Measurements from ENCODE around the gene AZI2. TPM values are rescaled to one million over a fixed set of nuclear protein-coding genes. Genes with fewer than 3 reads are reported as not detected.
A peak's percentile ranks its signal among the peaks of the same experiment; 100 is the strongest.

Gene AZI2
- total RNA-seq, 1 donor, result 82.0 TPM

DNA sequence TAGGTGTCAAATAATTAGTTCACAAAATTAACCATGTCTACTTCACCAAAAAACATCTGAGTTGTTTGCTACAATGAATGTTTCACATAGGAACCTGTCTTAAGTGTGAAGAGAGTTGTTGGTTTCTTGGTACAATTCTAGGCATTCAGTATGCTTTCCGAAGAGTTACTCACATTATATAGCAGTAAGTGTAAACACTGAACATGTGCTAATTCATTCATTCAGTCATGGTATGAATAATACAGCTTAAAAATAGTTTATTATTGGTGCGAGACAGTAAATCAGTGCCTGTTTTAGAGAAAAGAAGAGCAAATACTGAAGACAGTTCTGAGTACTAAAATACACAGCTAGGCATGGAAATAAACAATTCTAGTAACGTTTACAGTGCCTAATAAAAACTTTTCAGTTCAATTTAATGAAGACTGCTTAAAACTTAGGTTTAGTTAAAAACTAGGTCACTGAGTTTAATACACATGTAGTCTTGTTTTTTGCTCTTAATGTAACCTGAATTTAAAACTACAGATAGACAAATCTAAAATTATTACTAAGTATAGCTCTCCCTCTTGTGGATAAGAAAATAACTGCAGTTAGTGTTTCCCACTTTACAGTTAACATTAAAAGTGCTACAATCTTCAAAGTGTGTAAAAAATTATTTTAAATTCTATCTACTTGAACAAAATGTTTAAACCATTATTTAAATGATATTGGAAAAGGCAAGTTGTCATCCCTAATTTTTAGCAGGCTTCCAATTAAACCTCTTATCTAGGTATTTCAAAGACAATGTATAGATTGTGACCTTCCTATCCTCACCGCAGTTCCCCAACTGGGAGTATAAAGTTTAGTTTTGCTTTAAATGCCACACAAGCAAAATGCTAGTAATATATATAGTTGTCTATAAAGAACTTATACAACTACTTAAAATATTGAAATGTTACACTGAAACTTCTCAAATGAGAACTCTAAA lies 20.2 kb downstream of the AZI2 start:
- TF ChIP-seq, protein P1, sequence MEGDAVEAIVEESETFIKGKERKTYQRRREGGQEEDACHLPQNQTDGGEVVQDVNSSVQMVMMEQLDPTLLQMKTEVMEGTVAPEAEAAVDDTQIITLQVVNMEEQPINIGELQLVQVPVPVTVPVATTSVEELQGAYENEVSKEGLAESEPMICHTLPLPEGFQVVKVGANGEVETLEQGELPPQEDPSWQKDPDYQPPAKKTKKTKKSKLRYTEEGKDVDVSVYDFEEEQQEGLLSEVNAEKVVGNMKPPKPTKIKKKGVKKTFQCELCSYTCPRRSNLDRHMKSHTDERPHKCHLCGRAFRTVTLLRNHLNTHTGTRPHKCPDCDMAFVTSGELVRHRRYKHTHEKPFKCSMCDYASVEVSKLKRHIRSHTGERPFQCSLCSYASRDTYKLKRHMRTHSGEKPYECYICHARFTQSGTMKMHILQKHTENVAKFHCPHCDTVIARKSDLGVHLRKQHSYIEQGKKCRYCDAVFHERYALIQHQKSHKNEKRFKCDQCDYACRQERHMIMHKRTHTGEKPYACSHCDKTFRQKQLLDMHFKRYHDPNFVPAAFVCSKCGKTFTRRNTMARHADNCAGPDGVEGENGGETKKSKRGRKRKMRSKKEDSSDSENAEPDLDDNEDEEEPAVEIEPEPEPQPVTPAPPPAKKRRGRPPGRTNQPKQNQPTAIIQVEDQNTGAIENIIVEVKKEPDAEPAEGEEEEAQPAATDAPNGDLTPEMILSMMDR (IDR thresholded peaks at IDR 0.05; ENCODE audit: insufficient read depth, low read length), result peak; percentile 58
- peak; percentile 59 for DNase-seq (ENCODE audit: low read depth)
- no peak overlapping the region for H3K4me3 ChIP-seq (ENCODE audit: low read depth, low read length)

DNA sequence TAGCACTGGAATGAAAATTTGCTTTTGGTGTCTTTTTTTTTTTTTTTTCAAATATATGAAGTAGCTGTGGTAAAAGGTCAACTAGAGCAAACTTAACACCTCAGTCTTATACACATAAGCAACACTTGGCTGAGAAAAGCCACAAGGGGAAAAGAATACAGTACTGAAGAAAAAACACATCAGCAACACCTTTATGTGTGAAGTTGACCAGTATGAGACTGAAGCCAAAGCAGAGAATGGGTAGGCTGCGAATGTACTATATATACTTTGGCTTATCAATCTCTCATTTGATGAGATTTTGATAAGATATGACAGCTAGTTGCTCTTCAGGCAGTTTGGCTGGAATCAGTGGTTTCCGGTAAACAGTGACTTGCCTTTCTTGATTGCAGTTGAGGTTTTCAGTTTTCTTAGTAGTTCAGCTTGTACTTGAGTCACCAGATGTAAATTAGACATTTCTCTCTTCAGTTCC lies 22.1 kb downstream of the AZI2 start:
- TF ChIP-seq, protein P1 (IDR thresholded peaks at IDR 0.05; ENCODE audit: insufficient read depth, low read length), result no peak
- DNase-seq (ENCODE audit: low read depth), result no peak

DNA sequence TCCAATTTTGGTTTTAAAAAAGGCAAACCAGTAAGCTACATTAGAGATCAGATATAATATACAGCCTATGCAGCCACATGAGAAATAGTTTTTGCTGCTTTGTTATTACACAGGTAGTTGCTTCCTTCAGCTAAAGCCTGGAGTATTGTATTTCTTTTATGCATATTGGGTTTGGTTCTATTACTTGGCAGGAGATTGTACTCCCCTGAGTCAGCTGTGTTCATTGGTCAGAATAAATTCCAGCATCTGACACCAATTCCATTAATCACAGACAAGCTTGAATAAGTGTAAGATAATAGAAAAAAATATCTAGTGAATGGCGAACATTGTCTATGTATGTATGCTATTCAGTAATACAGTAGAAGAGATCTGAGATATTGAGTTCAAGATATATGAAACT lies 26.2 kb downstream of the AZI2 start:
- peak; percentile 71 for DNase-seq (ENCODE audit: low read depth)
- H3K4me3 ChIP-seq (ENCODE audit: low read depth, low read length), result no peak overlapping the region
- TF ChIP-seq, protein P1 (IDR thresholded peaks at IDR 0.05; ENCODE audit: insufficient read depth, low read length), result no peak

More for the DNA sequence above, 22.1 kb downstream of the AZI2 start:
- no peak overlapping the region for H3K4me3 ChIP-seq (ENCODE audit: low read depth, low read length)

DNA sequence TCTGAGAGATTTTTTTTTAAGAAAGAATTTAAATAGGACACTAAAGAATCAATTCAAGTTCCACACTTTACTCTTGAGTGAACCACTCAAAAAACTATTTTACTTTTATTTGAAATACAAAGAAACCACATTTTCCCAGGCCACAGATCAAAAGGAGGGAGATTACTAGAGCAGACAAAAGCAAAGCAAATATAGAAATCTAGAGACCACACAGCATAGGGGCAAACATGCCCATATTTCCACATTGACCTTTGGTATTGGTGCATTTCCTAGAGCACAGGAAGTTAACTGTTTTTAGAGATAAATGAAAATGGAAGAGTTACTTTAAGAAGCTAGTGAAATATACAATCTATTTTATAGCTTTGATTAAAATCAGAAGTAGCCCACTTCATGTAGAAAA lies 27.6 kb downstream of the AZI2 start:
- H3K4me3 ChIP-seq (ENCODE audit: low read depth, low read length), result no peak overlapping the region
- no peak for DNase-seq (ENCODE audit: low read depth)
- TF ChIP-seq, protein P1 (IDR thresholded peaks at IDR 0.05; ENCODE audit: insufficient read depth, low read length), result no peak

DNA sequence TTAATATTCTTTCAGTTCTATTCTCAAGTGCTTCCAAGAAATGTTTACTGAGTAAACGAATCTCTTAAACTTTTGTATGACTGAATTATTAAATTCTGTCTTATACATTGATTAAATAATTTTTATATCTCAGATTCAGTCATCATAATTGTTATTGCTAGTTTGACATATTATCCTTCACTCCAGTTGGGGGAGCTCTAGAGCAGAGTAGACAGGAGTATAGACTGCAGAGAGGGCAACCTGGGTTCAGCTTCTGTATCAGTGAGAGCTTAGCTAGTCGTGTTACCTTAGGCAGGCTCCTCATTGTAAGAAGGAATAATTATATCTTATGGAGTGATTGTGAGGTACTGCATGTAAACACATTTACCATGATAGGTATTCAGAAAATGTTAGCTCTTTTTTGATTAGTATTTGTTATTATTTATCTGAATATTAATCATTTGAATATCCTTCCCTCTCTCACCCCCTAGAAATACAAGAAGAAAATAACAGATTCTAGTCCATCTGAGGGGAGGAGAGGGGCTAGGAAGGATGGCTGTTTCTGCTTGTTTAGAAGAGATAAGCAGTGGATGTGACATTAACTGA lies 31.1 kb downstream of the AZI2 start:
- H3K4me3 ChIP-seq (ENCODE audit: low read depth, low read length), result no peak overlapping the region
- TF ChIP-seq, protein P1 (IDR thresholded peaks at IDR 0.05; ENCODE audit: insufficient read depth, low read length), result peak; percentile 68
- peak; percentile 51 for DNase-seq (ENCODE audit: low read depth)

DNA sequence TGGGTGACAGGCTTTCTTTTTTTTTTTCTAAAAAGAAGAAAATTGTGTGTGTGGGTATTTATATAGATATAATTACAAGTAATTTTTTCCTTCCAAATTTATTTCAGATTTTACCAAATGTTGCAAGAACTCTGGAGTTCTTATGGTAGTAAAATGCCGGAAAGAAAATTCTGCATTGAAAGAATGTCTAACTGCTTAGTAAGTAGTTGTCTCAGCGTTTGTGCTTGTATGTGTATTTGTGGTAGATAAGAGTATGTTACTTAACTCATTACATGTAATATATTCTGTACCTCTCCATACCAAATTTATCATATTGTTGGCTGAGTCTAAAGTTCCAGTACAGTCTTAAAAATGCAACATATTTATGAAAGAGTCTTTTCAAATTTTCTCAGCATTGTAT lies 32.4 kb downstream of the AZI2 start:
- TF ChIP-seq, protein P1 (IDR thresholded peaks at IDR 0.05; ENCODE audit: insufficient read depth, low read length), result no peak
- DNase-seq (ENCODE audit: low read depth), result peak; percentile 33
- H3K4me3 ChIP-seq (ENCODE audit: low read depth, low read length), result no peak overlapping the region
